ENCODE measurements around the gene PIP5K1B. TPM values are rescaled to one million over a fixed set of nuclear protein-coding genes. Genes with fewer than 3 reads are reported as not detected.

The PIP5K1B gene
- total and polyA plus RNA-seq, 2 donors (not counting 1 experiment from before 2014, with no cell fraction given), result 11.8 to 24.1 TPM

DNA sequence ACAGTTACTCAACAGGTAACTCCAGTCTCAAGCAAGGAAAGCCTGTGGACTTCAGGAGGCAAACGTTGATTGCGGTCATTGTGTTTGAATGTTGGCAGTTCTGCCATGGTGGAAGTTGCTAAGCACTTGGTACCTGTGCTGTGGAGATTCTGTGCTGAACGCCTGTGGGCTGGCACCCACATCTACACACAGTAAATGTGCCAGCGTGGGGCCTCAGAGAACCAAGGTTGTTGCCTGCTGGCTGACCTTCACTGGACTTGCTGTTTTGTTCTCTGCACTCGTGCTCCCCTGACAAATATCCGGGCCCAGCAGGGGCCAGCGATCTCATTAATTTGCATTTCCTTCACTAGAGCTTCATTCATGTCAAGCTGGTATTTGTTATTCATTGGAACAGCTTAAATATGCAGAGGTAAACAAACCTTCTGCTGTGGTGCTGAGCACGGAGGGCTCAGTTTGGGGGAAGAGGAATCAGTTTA is 167.0 kb downstream of the PIP5K1B start:
- H3K27me3 Mint-ChIP-seq, result no peaks in the 10 kb centered on the region
- H3K36me3 ChIP-seq (replicated peaks in 1 of 2; ENCODE audit: control extremely low read depth in 1 of 2, control insufficient read depth in 1 of 2, extremely low read depth in 1 of 2, insufficient read depth in 2 of 2, low read length in 1 of 2), result peaks cover 0 to under 1% of the 10 kb centered on the region in 2 experiments
- TF ChIP-seq, protein P1, sequence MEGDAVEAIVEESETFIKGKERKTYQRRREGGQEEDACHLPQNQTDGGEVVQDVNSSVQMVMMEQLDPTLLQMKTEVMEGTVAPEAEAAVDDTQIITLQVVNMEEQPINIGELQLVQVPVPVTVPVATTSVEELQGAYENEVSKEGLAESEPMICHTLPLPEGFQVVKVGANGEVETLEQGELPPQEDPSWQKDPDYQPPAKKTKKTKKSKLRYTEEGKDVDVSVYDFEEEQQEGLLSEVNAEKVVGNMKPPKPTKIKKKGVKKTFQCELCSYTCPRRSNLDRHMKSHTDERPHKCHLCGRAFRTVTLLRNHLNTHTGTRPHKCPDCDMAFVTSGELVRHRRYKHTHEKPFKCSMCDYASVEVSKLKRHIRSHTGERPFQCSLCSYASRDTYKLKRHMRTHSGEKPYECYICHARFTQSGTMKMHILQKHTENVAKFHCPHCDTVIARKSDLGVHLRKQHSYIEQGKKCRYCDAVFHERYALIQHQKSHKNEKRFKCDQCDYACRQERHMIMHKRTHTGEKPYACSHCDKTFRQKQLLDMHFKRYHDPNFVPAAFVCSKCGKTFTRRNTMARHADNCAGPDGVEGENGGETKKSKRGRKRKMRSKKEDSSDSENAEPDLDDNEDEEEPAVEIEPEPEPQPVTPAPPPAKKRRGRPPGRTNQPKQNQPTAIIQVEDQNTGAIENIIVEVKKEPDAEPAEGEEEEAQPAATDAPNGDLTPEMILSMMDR (IDR thresholded peaks at IDR 0.05), result no peak
- TF ChIP-seq EZH2 (IDR thresholded peaks at IDR 0.05; ENCODE audit: borderline replicate concordance, insufficient read depth, low read depth, low read length, poor library complexity, severe bottlenecking), result no peak
- no peaks in the 10 kb centered on the region for H3K79me2 ChIP-seq (ENCODE audit: control insufficient read depth, insufficient read depth, low read length)
- no peak overlapping the region for H2AFZ ChIP-seq (ENCODE audit: insufficient read depth, low read depth, low read length, poor library complexity, severe bottlenecking)
- 84% methylated on average over 6 of the region's 8 CpGs for WGBS (ENCODE audit: insufficient coverage)
- no peak overlapping the region for H3K9ac ChIP-seq (ENCODE audit: low read length)
- no peak overlapping the region for H3K4me3 ChIP-seq (ENCODE audit: control extremely low read depth in 1 of 5, extremely low read depth in 1 of 5, insufficient read depth in 1 of 5, low read depth in 2 of 5, low read length in 4 of 5)
- no peak overlapping the region for H3K27ac Mint-ChIP-seq
- H3K4me3 Mint-ChIP-seq, result no peak overlapping the region
- intact Hi-C loops (cut with micrococcal nuclease), result no loop called here
- no peaks in the 10 kb centered on the region for H3K27me3 ChIP-seq (replicated peaks in 1 of 4; ENCODE audit: control extremely low read depth in 1 of 4, control insufficient read depth in 3 of 4, insufficient read depth in 4 of 4, low read length in 3 of 4)
- ChIA-PET POLR2A (no interaction called here), CTCF (no interaction called here)
- H3K4me1 ChIP-seq (ENCODE audit: control insufficient read depth in 2 of 2, insufficient read depth in 2 of 2, low read length in 2 of 2), result no peaks in the 10 kb centered on the region
- H3K27ac ChIP-seq (ENCODE audit: low read length in 2 of 2), result no peak overlapping the region
- H3K4me1 Mint-ChIP-seq, result no peaks in the 10 kb centered on the region
- H3K9me3 Mint-ChIP-seq (ENCODE audit: insufficient read depth), result no peaks in the 10 kb centered on the region
- no peak for ATAC-seq (ENCODE audit: low read depth)
- H4K20me1 ChIP-seq (ENCODE audit: control insufficient read depth, insufficient read depth, low read length, poor library complexity, severe bottlenecking), result peaks cover 4% of the 10 kb centered on the region
- DNase-seq, result no peak
- H3K9me3 ChIP-seq (ENCODE audit: control extremely low read depth in 1 of 3, control insufficient read depth in 2 of 3, insufficient read depth in 1 of 3, low read length in 2 of 3), result no peaks in the 10 kb centered on the region
- no peak overlapping the region for H3K4me2 ChIP-seq (replicated peaks; ENCODE audit: low read depth, low read length, poor library complexity, severe bottlenecking)

DNA sequence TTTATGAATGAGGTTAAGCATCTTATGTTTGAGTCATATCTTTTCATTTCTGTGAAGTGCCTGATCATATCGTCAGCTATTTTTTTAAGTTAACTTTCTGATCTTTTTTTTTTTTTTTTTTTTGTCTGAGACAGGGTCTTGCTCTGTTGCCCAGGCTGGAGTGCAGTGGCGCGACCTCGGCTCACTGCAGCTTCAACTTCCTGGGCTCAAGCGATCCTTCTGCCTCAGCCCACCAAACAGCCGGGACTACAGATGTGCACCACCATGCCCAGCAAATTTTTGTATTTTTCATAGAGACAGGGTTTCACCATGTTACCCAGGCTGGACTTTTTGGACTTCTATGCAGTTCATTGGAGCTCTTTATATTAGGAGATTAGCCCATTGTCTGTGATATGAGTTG is 168.1 kb downstream of the PIP5K1B start:
- Histone ChIP-seq H3K9ac (ENCODE audit: low read length) (no peak overlapping the region), H3K79me2 (ENCODE audit: control insufficient read depth, insufficient read depth, low read length) (no peaks in the 10 kb centered on the region), H3K27me3 (replicated peaks in 1 of 4; ENCODE audit: control extremely low read depth in 1 of 4, control insufficient read depth in 3 of 4, insufficient read depth in 4 of 4, low read length in 3 of 4) (no peaks in the 10 kb centered on the region), H4K20me1 (ENCODE audit: control insufficient read depth, insufficient read depth, low read length, poor library complexity, severe bottlenecking) (peaks cover 4% of the 10 kb centered on the region), H3K4me3 (ENCODE audit: control extremely low read depth in 1 of 5, extremely low read depth in 1 of 5, insufficient read depth in 1 of 5, low read depth in 2 of 5, low read length in 4 of 5) (no peak overlapping the region), H3K27ac (ENCODE audit: low read length in 2 of 2) (no peak overlapping the region), H3K9me3 (ENCODE audit: control extremely low read depth in 1 of 3, control insufficient read depth in 2 of 3, insufficient read depth in 1 of 3, low read length in 2 of 3) (no peaks in the 10 kb centered on the region), H2AFZ (ENCODE audit: insufficient read depth, low read depth, low read length, poor library complexity, severe bottlenecking) (no peak overlapping the region), H3K4me2 (replicated peaks; ENCODE audit: low read depth, low read length, poor library complexity, severe bottlenecking) (no peak overlapping the region), H3K4me1 (ENCODE audit: control insufficient read depth in 2 of 2, insufficient read depth in 2 of 2, low read length in 2 of 2) (no peaks in the 10 kb centered on the region), H3K36me3 (replicated peaks in 1 of 2; ENCODE audit: control extremely low read depth in 1 of 2, control insufficient read depth in 1 of 2, extremely low read depth in 1 of 2, insufficient read depth in 2 of 2, low read length in 1 of 2) (peaks cover 2 to 3% of the 10 kb centered on the region in 2 experiments)
- Mint-ChIP-seq H3K27ac (no peak overlapping the region), H3K4me1 (no peaks in the 10 kb centered on the region), H3K4me3 (no peak overlapping the region), H3K27me3 (no peaks in the 10 kb centered on the region), H3K9me3 (ENCODE audit: insufficient read depth) (no peaks in the 10 kb centered on the region)
- intact Hi-C loops (cut with micrococcal nuclease), result no loop called here
- POLR2A ChIA-PET, result no interaction called here
- CTCF ChIA-PET, result no interaction called here
- DNase-seq, result no peak
- no peak for TF ChIP-seq EZH2 (IDR thresholded peaks at IDR 0.05; ENCODE audit: borderline replicate concordance, insufficient read depth, low read depth, low read length, poor library complexity, severe bottlenecking)
- TF ChIP-seq, protein P1 (IDR thresholded peaks at IDR 0.05), result no peak
- WGBS (ENCODE audit: insufficient coverage), result 100% methylated on average over 4 of the region's 6 CpGs
- ATAC-seq (ENCODE audit: low read depth), result no peak

Measured in B cell (primary cell).